Aorta (tissue), 5 donors: ENCODE results near the gene AFF3. TPM values are rescaled to one million over a fixed set of nuclear protein-coding genes. Genes with fewer than 3 reads are reported as not detected.
"Not testable (repeated sequence)": the region's sequence is repeated elsewhere in the genome, so short reads cannot be mapped to it uniquely, and the experiment has no call there.

Experiments used
- ATAC-seq: fragments of 200-7000 bp; cut with Tn5 transposase; one replicate; pipeline ENCODE4 v1.9.1; 2022; ENCODE audit warnings: moderate library complexity; ENCODE audit not compliant: low FRiP score
- DNase-seq, 2 donors: peaks; one replicate each; pipeline ENCODE4 v3.0.0-alpha.2; 2020
- H3K27ac ChIP-seq, 2 donors: one replicate each; pipeline ENCODE4 v1.5.1; 2013; ENCODE audit warnings: low read length in 2 of 2, mild to moderate bottlenecking in 2 of 2, moderate library complexity in 2 of 2, control low read depth in 1 of 2, inconsistent platforms in 1 of 2, low read depth in 1 of 2
- H3K27me3 ChIP-seq, 2 donors: one replicate each; pipeline ENCODE4 v1.6.1; 2013; ENCODE audit warnings: control low read depth in 1 of 2, low read length in 1 of 2, mild to moderate bottlenecking in 1 of 2, moderate library complexity in 1 of 2; ENCODE audit not compliant: insufficient read depth in 2 of 2, control insufficient read depth in 1 of 2
- H3K36me3 ChIP-seq, 2 donors: one replicate each; pipeline ENCODE4 v1.6.1; 2013; ENCODE audit warnings: control low read depth in 1 of 2, low read length in 1 of 2, mild to moderate bottlenecking in 1 of 2; ENCODE audit not compliant: insufficient read depth in 2 of 2, control insufficient read depth in 1 of 2
- H3K4me1 ChIP-seq, 2 donors: one replicate each; pipeline ENCODE4 v1.6.1; 2013; ENCODE audit warnings: low read length in 2 of 2, control low read depth in 1 of 2, mild to moderate bottlenecking in 1 of 2, moderate library complexity in 1 of 2; ENCODE audit not compliant: insufficient read depth in 2 of 2, control insufficient read depth in 1 of 2
- H3K4me3 ChIP-seq, 2 donors: one replicate each; pipeline ENCODE4 v1.5.1; 2013; ENCODE audit warnings: low read length in 2 of 2, control low read depth in 1 of 2, mild to moderate bottlenecking in 1 of 2
- H3K9me3 ChIP-seq: one replicate; pipeline ENCODE4 v1.6.1; 2013; ENCODE audit warnings: mild to moderate bottlenecking, low read length; ENCODE audit not compliant: control insufficient read depth
- WGBS, 2 donors: extraction: QIAGEN DNeasy Blood & Tissue Kit; methylation state at CpG; one replicate each; pipeline ENCODE4 v1.1.7; 2013; 5-methylcytosine and 5-hydroxymethylcytosine counted together
- intact Hi-C, 2 donors: fragments of 100-400 bp; cut with DNase I; formaldehyde crosslinking; loops; one replicate each; pipeline versions ENCODE4 v1.14.2 to v1.15.0; 2022
- polyA plus RNA-seq, 2 donors: library from polyadenylated mRNA; stranded (reverse); fragments of 200-250 nt; gene quantifications; one replicate each; pipeline ENCODE4 v1.2.3, GENCODE V29; 2013
- total RNA-seq, 2 donors: library from RNA; stranded (reverse); fragmentation: NEBNext Ultra II Directional; extraction: Animal tissue kit (Norgen Biotek cat#: 25700); gene quantifications; one replicate each; pipeline ENCODE4 v1.2.1, GENCODE V29; 2021
- donor health status: healthy with polysubstance abuse.
- donor health status: Bipolar disorder and iron deficiency.
- donor health status: DM: no; HTN: no; CAD: no.
- donor health status: DM: no; HTN: no; CAD: no.
- donor health status: DM: yes; HTN: yes; CAD: no.

The AFF3 gene
- total and polyA plus RNA-seq, 4 donors = 0.25 to 15.7 (median 5.5) TPM

DNA sequence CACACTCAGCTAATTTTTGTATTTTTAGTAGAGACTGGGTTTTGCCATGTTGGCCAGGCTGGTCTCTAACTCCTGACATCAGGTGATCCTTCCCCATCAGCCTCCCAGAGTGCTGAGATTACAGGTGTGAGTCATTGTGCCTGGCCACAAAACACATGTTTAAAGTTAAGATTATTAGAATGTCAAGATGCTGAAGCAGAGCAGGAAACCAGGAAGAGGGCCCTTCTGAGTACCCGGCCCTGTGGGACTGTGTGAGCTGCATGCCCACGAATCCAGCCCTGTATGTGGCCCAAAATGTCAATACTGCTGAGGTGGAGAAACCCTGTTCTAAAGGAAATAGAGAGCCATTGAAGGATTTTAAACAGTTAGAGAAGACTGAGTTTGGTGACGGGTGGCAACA lies 621.6 kb downstream of the AFF3 start:
- DNase-seq (no peak), ATAC-seq (no peak)
- no peak overlapping the region for H3K27ac ChIP-seq
- 83 to 84% methylated on average over 3 of the region's 3 CpGs for WGBS, 2 donors
- intact Hi-C loops = no loop called here
- H3K4me1 ChIP-seq = no peaks in the 10 kb centered on the region
- no peaks in the 10 kb centered on the region for H3K36me3 ChIP-seq
- no peaks in the 10 kb centered on the region for H3K27me3 ChIP-seq
- H3K9me3 ChIP-seq = peaks cover 2% of the 10 kb centered on the region
- no peak overlapping the region for H3K4me3 ChIP-seq

DNA sequence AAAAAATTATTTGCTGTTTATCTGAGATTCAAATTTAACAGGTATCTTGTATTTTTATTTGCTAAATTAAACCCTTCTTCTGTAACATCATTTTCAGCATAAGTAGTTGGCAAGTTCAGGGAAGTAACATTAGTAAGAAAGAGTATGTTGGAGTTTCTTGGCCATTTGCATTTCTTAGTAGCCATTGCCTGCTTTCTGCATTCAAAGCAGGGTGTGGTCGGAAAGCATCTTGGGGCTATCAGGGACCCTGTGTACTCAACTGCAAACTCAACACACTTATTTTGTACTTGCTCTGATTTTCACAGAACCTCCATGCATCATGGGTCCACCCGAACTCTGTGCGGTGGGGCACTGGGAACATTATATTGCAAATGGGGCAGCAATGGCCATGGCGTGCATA lies 622.2 kb downstream of the AFF3 start:
- no peak for DNase-seq
- no peaks in the 10 kb centered on the region for H3K36me3 ChIP-seq
- no peak overlapping the region for H3K4me3 ChIP-seq
- no peak for ATAC-seq
- H3K27me3 ChIP-seq = no peaks in the 10 kb centered on the region
- intact Hi-C loops = no loop called here
- no peaks in the 10 kb centered on the region for H3K4me1 ChIP-seq
- peaks cover 2% of the 10 kb centered on the region for H3K9me3 ChIP-seq
- no peak overlapping the region for H3K27ac ChIP-seq
- 91 to 95% methylated on average over 4 of the region's 4 CpGs for WGBS, 2 donors

DNA sequence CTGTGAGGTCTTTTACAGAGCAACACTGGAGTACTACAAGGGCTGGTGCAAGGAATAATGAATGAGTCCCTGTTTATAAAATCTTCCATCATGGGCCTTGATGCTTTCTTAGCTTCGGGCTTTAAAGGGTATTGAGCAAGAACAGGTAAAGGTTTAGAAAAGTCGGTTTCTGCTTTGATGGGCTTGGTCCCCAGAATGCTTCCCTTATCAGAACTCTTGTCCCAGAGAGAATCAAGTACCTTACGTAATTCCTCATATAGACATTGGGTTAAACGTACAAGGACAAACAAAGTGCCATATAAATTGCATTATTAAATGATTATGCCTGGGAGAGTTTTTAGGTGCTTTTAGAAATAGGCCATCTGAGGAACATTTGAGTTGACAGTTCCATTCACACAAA lies 628.0 kb downstream of the AFF3 start:
- no peaks in the 10 kb centered on the region for H3K9me3 ChIP-seq
- H3K36me3 ChIP-seq = no peaks in the 10 kb centered on the region
- no peaks in the 10 kb centered on the region for H3K27me3 ChIP-seq
- DNase-seq = no peak
- no peak overlapping the region for H3K4me3 ChIP-seq
- H3K27ac ChIP-seq = no peak overlapping the region
- WGBS, 2 donors = 90 to 92% methylated on average over 4 of the region's 4 CpGs
- H3K4me1 ChIP-seq = peaks cover 0 to 3% of the 10 kb centered on the region in 2 donors
- no peak for ATAC-seq
- intact Hi-C loops = no loop called here

DNA sequence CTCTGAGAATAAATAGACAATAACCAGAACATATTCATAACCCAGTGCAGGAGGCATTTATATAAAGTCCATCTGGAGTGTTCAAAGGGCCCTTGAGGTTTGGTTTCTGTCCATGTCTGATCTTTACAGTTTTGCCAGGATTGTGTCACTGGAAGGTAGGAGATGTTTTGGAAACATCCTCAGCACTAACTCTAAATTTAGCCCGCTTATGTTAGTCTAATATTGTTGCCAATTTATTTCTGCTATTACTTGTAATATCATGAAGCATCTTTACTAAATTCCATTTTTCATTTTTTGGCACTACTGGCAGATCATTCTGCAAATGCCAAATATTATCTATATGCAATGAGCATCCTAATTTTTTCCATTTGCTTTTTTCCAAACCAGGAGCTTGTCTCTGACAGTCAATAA lies 630.2 kb downstream of the AFF3 start:
- intact Hi-C loops = no loop called here
- Histone ChIP-seq H3K4me3 (no peak overlapping the region), H3K9me3 (no peaks in the 10 kb centered on the region), H3K27ac (no peak overlapping the region), H3K4me1 (peaks cover 0 to 3% of the 10 kb centered on the region in 2 donors), H3K36me3 (no peaks in the 10 kb centered on the region), H3K27me3 (no peaks in the 10 kb centered on the region)
- DNase-seq (no peak), ATAC-seq (no peak)
- 7 to 14% methylated on average over 1 of the region's 1 CpG for WGBS, 2 donors

DNA sequence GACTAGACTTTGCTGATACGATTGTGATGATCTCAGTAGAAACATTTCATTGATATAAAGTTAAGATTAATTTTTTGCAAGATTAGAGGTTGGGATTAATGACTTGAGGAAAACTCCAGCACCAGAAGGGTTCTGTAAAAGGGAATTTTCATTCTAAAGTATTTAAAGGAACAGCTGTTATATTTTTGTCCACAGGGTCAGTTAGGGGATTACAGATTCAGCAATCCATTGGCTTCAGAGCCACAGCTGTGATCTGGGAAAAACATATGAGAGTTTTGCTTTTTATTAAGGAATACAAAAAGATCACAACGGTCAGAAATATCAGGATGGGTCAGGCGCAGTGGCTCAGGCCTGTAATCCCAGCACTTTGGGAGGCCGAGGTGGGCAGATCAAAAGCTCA lies 633.0 kb downstream of the AFF3 start:
- DNase-seq (no peak), ATAC-seq (no peak)
- intact Hi-C loops = no loop called here
- H3K36me3 ChIP-seq = no peaks in the 10 kb centered on the region
- no peak overlapping the region for H3K4me3 ChIP-seq
- peaks cover 0 to 3% of the 10 kb centered on the region in 2 donors for H3K4me1 ChIP-seq
- WGBS, 2 donors = 72 to 85% methylated on average over 4 of the region's 4 CpGs
- H3K27ac ChIP-seq = no peak overlapping the region
- no peaks in the 10 kb centered on the region for H3K27me3 ChIP-seq
- no peaks in the 10 kb centered on the region for H3K9me3 ChIP-seq

DNA sequence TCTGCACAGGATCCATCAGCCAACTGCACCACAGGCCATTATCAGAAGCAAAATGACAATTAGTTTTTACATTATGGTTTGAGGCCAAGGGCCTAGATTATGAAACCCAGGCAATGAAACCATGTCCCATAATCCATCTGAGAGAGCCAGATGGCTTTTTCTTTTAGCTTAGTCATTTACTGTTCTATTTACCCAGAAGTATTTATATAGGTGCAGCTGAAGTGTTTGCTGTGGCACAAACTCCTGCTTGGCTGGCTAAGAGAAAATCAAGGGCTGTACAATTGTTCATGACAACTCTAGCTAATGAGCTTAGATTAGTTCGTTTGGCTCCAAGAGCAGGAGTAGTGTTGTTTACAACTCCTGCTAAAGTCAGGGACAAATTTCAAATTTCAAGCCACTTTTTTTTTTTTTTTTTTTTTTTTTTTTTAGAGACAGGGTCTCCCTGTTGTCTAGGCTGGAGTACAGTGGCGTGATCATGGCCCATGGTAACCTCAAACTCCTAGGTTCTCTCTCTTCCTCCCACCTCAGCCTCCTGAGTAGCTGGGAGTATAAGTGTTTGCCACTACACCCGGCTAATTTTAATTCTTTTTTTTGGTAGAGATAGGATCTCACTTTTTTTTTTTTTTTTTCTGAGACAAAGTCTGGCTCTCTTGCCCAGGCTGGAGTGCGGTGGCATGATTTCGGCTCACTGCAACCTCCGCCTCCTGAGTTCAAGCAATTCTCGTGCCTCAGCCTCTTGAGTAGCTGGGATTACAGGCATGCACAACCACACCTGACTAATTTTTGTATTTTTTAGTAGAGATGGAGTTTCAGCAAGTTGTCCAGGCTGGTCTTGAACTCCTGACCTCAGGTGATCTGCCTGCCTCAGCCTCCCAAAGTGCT lies 634.2 kb downstream of the AFF3 start:
- H3K4me1 ChIP-seq = peaks cover 0 to 3% of the 10 kb centered on the region in 2 donors
- no peak for ATAC-seq
- 95 to 97% methylated on average over 7 of the region's 7 CpGs for WGBS, 2 donors

DNA sequence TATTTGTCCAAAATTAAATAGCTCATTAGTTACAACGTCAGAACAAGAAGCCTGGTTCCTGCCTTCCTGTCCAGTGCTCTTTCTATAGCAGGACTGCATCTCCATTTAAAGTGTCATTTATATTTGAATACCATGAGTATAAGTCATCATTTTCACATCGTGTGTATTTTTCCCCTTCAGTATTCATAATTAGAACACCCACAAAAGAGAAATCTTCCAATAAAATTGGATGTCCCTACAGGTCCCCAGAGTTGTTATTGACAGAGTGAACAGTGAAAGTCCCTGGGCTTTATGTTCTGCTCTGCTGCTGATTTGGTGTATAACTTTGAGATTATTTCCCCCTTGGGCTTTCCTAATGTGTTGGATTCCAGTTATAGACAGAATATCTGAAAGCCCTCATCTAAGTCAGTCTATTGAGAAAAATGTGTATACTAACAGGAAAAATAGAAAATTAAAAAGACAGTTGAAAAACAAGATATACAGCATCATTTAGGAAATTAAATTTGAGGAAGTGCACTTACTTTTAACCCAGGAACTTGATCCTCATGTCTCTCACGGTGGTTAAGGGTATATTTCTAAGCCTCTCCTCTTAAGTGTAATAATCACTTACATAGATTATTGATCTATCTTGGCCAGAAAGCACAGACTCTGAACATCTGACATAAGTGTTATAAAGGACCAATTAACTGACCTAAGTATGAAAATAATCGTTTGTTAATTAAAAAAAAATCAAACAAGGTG lies 637.4 kb downstream of the AFF3 start:
- Histone ChIP-seq H3K27ac (no peak overlapping the region), H3K4me1 (no peaks in the 10 kb centered on the region), H3K36me3 (no peaks in the 10 kb centered on the region), H3K4me3 (no peak overlapping the region), H3K27me3 (no peaks in the 10 kb centered on the region), H3K9me3 (no peaks in the 10 kb centered on the region)
- DNase-seq (no peak), ATAC-seq (no peak)
- 42 to 47% methylated on average over 4 of the region's 4 CpGs for WGBS, 2 donors
- intact Hi-C loops = no loop called here

More for the DNA sequence above, 634.2 kb downstream of the AFF3 start:
- Histone ChIP-seq H3K36me3 (no peaks in the 10 kb centered on the region), H3K9me3 (no peaks in the 10 kb centered on the region), H3K27ac (no peak overlapping the region), H3K27me3 (no peaks in the 10 kb centered on the region), H3K4me3 (no peak overlapping the region)
- DNase-seq = no peak
- intact Hi-C loops = no loop called here

DNA sequence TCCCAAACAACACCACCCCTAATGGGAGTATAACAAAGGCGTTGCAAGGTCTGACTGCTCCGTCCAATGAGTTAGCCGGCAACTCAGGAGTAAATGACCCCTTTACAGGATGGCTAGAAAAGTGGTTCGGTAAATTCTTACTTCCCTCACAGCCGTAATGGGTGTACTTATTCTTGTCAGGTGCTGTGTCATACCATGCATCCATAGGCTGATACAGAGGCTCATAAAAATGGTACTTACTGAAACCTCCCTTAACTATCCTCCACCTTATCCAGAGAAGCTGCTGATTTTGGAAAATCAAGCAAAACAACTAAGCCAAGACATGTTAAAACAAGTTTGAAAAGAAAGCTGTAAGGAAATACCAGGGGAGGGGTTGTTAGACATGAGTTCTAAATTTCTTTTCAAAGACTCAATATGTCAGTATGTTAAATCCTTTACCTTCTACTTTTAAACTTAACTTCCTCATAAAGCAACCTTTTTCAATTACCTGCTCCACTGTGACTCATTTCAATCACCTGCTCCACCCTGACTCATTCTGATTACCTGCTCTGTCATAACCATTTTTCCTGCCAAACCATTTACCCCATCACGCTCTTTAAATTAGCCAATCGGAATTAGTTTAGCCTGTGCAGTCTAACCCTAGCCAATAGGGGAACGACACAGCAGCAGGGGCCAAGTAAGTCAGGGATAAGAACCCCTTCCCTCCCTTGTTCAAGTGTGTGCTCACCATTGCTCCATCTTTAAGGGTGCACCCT lies 638.6 kb downstream of the AFF3 start:
- H3K27ac ChIP-seq, H3K9me3 ChIP-seq, H3K27me3 ChIP-seq, ATAC-seq, H3K36me3 ChIP-seq, H3K4me3 ChIP-seq, H3K4me1 ChIP-seq, DNase-seq, intact Hi-C loops: not testable (repeated sequence)
- 90 to 93% methylated on average over 8 of the region's 8 CpGs for WGBS, 2 donors
